ENCODE data around the gene LELP1. TPM values are rescaled to one million over a fixed set of nuclear protein-coding genes. Genes with fewer than 3 reads are reported as not detected.

Gene LELP1
- total and polyA plus RNA-seq, 7 donors = not detected

DNA sequence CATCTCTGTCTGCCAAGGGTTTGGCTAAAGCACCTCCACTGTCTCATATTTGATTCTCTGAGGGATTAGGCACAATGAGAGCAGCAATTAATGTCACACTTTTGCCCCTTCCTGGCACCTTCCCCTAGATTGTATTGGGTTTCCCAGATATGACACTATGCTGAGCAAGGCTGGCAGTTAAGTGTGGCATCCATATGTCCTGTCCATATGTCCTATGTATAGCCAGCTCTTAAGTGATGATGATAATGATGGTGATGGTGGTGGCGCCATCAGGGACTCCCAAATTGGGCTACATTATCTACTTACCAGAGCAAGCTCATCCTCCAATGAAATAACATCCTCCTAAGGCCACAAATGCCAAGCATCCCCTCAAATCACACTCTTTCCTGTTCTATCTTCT is 42.8 kb downstream of the LELP1 start:
- H3K27ac ChIP-seq = no peak overlapping the region
- H3K4me3 ChIP-seq = no peak overlapping the region
- no peaks in the 10 kb centered on the region for H3K4me1 ChIP-seq
- WGBS, 2 donors = 77 to 95% methylated on average over 1 of the region's 1 CpG
- no peaks in the 10 kb centered on the region for H3K9me3 ChIP-seq
- H3K27me3 ChIP-seq = no peaks in the 10 kb centered on the region
- TF ChIP-seq, protein P1, sequence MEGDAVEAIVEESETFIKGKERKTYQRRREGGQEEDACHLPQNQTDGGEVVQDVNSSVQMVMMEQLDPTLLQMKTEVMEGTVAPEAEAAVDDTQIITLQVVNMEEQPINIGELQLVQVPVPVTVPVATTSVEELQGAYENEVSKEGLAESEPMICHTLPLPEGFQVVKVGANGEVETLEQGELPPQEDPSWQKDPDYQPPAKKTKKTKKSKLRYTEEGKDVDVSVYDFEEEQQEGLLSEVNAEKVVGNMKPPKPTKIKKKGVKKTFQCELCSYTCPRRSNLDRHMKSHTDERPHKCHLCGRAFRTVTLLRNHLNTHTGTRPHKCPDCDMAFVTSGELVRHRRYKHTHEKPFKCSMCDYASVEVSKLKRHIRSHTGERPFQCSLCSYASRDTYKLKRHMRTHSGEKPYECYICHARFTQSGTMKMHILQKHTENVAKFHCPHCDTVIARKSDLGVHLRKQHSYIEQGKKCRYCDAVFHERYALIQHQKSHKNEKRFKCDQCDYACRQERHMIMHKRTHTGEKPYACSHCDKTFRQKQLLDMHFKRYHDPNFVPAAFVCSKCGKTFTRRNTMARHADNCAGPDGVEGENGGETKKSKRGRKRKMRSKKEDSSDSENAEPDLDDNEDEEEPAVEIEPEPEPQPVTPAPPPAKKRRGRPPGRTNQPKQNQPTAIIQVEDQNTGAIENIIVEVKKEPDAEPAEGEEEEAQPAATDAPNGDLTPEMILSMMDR (IDR thresholded peaks at IDR 0.05) = no peak
- no peak for TF ChIP-seq POLR2AphosphoS5 (IDR thresholded peaks at IDR 0.05)
- TF ChIP-seq EP300 (IDR thresholded peaks at IDR 0.05) = no peak
- no peak for TF ChIP-seq POLR2A (IDR thresholded peaks at IDR 0.05)
- intact Hi-C loops (cut with DNase I) = no loop called here
- H3K36me3 ChIP-seq = no peaks in the 10 kb centered on the region
- DNase-seq = no peak

DNA sequence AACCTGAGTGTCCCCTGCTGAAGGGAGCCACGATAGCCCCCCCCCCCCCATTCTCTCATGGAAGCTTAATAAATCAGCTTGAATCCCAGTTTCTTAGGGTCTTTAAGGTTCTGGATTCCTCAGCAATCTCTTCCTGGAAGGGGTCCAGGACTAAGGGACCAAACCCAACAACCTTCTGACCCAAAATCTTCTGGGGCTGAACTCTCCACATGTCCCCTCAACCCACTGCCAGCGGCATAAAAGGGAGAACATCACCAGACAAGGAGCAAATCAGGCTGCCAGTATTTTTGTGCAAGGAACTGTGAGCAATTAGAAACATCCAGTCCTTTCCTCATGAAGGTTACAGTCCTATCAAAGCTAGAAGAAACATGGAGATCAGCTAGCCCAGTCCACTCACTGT is 43.6 kb downstream of the LELP1 start:
- no peak for DNase-seq

GRCh38 chr1:153248176-153248879 is 45.1 kb downstream of the LELP1 start:
- H3K27me3 ChIP-seq = no peaks in the 10 kb centered on the region
- no peaks in the 10 kb centered on the region for H3K9me3 ChIP-seq
- H3K27ac ChIP-seq = no peak overlapping the region
- H3K36me3 ChIP-seq = no peaks in the 10 kb centered on the region
- no peak for DNase-seq
- intact Hi-C loops (cut with DNase I) = no loop called here
- WGBS, 2 donors = 58 to 66% methylated on average over 5 of the region's 5 CpGs
- no peaks in the 10 kb centered on the region for H3K4me1 ChIP-seq
- TF ChIP-seq POLR2A (IDR thresholded peaks at IDR 0.05) (no peak), POLR2AphosphoS5 (IDR thresholded peaks at IDR 0.05) (no peak), EP300 (IDR thresholded peaks at IDR 0.05) (no peak)
- TF ChIP-seq, protein P1 (IDR thresholded peaks at IDR 0.05) = no peak
- no peak overlapping the region for H3K4me3 ChIP-seq

More for the DNA sequence above, 43.6 kb downstream of the LELP1 start:
- no peak overlapping the region for H3K27ac ChIP-seq
- intact Hi-C loops (cut with DNase I) = no loop called here
- TF ChIP-seq POLR2A (IDR thresholded peaks at IDR 0.05) (no peak), EP300 (IDR thresholded peaks at IDR 0.05) (no peak), POLR2AphosphoS5 (IDR thresholded peaks at IDR 0.05) (no peak)
- TF ChIP-seq, protein P1 (IDR thresholded peaks at IDR 0.05) = no peak
- no peak overlapping the region for H3K4me3 ChIP-seq
- no peaks in the 10 kb centered on the region for H3K4me1 ChIP-seq
- 82 to 90% methylated on average over 2 of the region's 2 CpGs for WGBS, 2 donors
- no peaks in the 10 kb centered on the region for H3K27me3 ChIP-seq
- H3K36me3 ChIP-seq = no peaks in the 10 kb centered on the region
- H3K9me3 ChIP-seq = no peaks in the 10 kb centered on the region

- intact Hi-C loops (cut with DNase I) = no loop called here
- 47 to 73% methylated on average over 1 of the region's 1 CpG for WGBS, 2 donors
- H3K4me1 ChIP-seq = no peaks in the 10 kb centered on the region
- H3K27ac ChIP-seq = no peak overlapping the region
- H3K4me3 ChIP-seq = no peak overlapping the region
- H3K27me3 ChIP-seq = no peaks in the 10 kb centered on the region
- no peak for TF ChIP-seq EP300 (IDR thresholded peaks at IDR 0.05)
- TF ChIP-seq, protein P1 (IDR thresholded peaks at IDR 0.05) = no peak
- TF ChIP-seq POLR2A (IDR thresholded peaks at IDR 0.05) = no peak
- TF ChIP-seq POLR2AphosphoS5 (IDR thresholded peaks at IDR 0.05) = no peak
- H3K36me3 ChIP-seq = no peaks in the 10 kb centered on the region
- H3K9me3 ChIP-seq = no peaks in the 10 kb centered on the region
- DNase-seq = no peak
These were observed 46.9 kb downstream of the LELP1 start for GRCh38 chr1:153250166-153250565.

DNA sequence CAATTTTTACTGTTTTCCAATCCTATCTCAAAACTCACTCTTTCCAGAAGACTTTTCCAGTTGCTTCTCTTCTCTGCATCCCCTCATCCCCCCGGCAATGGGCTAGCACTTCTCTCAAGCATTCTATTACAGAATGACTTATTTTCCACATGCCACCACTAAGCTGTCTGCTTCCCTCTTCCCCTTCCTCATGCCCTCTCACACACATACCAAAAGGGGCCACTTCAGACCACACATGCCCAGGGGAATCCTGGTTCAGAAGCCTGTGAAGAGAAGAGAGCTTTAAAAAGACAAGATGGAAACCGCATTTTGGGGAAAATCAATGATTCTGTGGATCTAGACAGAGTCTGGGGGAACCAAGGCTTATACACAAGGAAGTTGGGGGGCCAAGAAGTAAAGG is 47.9 kb downstream of the LELP1 start:
- TF ChIP-seq EP300 (IDR thresholded peaks at IDR 0.05) (no peak), POLR2AphosphoS5 (IDR thresholded peaks at IDR 0.05) (no peak), POLR2A (IDR thresholded peaks at IDR 0.05) (no peak)
- TF ChIP-seq, protein P1 (IDR thresholded peaks at IDR 0.05) = no peak
- Histone ChIP-seq H3K27ac (no peak overlapping the region), H3K36me3 (no peaks in the 10 kb centered on the region), H3K27me3 (no peaks in the 10 kb centered on the region), H3K4me3 (no peak overlapping the region), H3K9me3 (no peaks in the 10 kb centered on the region), H3K4me1 (no peaks in the 10 kb centered on the region)
- intact Hi-C loops (cut with DNase I) = no loop called here
- 66 to 78% methylated on average over 2 of the region's 2 CpGs for WGBS, 2 donors
- DNase-seq = no peak
